PC-3 (cell line): ENCODE data around the gene ADARB2.

Source experiments
- EZH2 ChIP-seq: fragments of 300-600 bp; sonication (generic); IDR thresholded peaks from one replicate; pipeline ENCODE4 v1.6.1; 2017; ENCODE audit warnings: antibody characterized with exemption, mild to moderate bottlenecking, low read length; ENCODE audit not compliant: unreplicated experiment
- EZH2phosphoT487 ChIP-seq: fragments of 300-600 bp; sonication (generic); IDR thresholded peaks from 2 replicates; pipeline ENCODE4 v1.6.1; 2018; ENCODE audit warnings: mild to moderate bottlenecking, antibody characterized with exemption, low read length, borderline replicate concordance
- TF ChIP-seq, protein P1 (sequence below): fragments of 300-600 bp; sonication (generic); conservative IDR thresholded peaks from 2 replicates; pipeline ENCODE4 v1.5.1; 2017; ENCODE audit warnings: antibody characterized with exemption, low read depth, mild to moderate bottlenecking, low read length

DNA sequence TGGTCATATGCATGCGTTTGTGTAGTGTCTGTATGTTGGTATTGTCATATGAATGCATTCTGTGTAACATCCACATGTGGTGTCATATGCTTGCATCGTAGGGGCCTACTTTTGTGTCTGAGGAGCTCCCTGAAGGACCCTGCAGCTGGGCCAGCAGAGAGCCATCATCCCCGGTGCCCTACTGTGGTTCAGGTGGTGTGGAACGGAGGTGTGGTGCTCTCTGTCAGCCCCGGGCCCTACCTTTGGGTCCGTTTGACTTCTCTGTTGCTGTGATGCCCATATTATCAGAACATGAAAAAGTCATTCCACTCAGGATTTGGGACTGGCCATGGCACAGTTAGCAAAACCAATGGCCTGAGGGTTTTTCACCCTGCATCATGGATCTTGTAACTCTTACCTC is 217.9 kb downstream of the ADARB2 start:
- TF ChIP-seq, protein P1, sequence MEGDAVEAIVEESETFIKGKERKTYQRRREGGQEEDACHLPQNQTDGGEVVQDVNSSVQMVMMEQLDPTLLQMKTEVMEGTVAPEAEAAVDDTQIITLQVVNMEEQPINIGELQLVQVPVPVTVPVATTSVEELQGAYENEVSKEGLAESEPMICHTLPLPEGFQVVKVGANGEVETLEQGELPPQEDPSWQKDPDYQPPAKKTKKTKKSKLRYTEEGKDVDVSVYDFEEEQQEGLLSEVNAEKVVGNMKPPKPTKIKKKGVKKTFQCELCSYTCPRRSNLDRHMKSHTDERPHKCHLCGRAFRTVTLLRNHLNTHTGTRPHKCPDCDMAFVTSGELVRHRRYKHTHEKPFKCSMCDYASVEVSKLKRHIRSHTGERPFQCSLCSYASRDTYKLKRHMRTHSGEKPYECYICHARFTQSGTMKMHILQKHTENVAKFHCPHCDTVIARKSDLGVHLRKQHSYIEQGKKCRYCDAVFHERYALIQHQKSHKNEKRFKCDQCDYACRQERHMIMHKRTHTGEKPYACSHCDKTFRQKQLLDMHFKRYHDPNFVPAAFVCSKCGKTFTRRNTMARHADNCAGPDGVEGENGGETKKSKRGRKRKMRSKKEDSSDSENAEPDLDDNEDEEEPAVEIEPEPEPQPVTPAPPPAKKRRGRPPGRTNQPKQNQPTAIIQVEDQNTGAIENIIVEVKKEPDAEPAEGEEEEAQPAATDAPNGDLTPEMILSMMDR: no peak
- TF ChIP-seq EZH2phosphoT487 (no peak), EZH2 (no peak)
